Adrenal gland (tissue), 5 donors: ENCODE data around the gene UQCC3.

ENCODE experiments used
- POLR2A ChIP-seq, 2 donors: fragments of 450-650 bp; IDR thresholded peaks; one replicate each; pipeline ENCODE4 v1.6.1; 2017; ENCODE audit warnings: antibody characterized with exemption in 2 of 2, mild to moderate bottlenecking in 2 of 2, moderate library complexity in 1 of 2
- TF ChIP-seq, protein P1 (sequence below), 6 experiments: fragments of 450-650 bp in 4 of 6; fragments of 200-600 bp in 2 of 6; sonication (generic) in 1 of 6; IDR thresholded peaks; 1 replicate in 5 of 6; 2 replicates in 1 of 6; pipeline versions ENCODE4 v1.5.1 to v1.8.0; 2016 to 2021; ENCODE audit warnings: antibody characterized with exemption in 6 of 6, mild to moderate bottlenecking in 2 of 6, moderate library complexity in 1 of 6
- donor health status: DM: no; HTN: no; CAD: no.

DNA sequence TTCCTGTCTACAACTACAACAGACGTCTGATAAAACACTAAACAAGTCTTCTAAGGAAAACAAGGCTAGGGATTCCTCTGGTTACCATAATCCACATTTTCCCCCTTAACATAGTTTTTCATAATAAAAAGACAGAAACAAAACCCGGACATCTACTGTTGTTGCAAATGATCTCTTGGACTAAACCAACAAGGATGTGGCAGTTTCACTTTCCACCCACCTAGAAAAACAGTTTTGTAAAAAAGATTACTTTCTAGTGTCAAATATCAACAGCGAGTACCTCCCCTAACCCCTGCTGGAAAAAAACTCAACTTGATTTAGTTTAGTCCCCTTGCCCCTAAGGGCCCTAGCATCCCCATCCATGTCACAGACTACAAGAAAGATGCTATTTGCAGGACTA lies 41.4 kb downstream of the UQCC3 start:
- TF ChIP-seq, protein P1, sequence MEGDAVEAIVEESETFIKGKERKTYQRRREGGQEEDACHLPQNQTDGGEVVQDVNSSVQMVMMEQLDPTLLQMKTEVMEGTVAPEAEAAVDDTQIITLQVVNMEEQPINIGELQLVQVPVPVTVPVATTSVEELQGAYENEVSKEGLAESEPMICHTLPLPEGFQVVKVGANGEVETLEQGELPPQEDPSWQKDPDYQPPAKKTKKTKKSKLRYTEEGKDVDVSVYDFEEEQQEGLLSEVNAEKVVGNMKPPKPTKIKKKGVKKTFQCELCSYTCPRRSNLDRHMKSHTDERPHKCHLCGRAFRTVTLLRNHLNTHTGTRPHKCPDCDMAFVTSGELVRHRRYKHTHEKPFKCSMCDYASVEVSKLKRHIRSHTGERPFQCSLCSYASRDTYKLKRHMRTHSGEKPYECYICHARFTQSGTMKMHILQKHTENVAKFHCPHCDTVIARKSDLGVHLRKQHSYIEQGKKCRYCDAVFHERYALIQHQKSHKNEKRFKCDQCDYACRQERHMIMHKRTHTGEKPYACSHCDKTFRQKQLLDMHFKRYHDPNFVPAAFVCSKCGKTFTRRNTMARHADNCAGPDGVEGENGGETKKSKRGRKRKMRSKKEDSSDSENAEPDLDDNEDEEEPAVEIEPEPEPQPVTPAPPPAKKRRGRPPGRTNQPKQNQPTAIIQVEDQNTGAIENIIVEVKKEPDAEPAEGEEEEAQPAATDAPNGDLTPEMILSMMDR (IDR thresholded peaks at IDR 0.05): no peak
- TF ChIP-seq POLR2A (IDR thresholded peaks at IDR 0.05): no peak
